KMS-11 (cell line): Measurements from ENCODE around the gene PQBP1.

Experiments
- H2AFZ ChIP-seq: fragments of 200-600 bp; sonication (generic); 2 replicates; pipeline ENCODE4 v1.6.1; 2016; ENCODE audit warnings: antibody characterized with exemption, mixed run types, low read depth
- H3K27ac ChIP-seq: fragments of 200-600 bp; sonication (generic); 2 replicates; pipeline ENCODE4 v1.6.1; 2016; ENCODE audit warnings: mild to moderate bottlenecking, mixed run types
- H3K27me3 ChIP-seq: fragments of 200-600 bp; sonication (generic); 2 replicates; pipeline ENCODE4 v1.6.1; 2017; ENCODE audit warnings: mild to moderate bottlenecking, low read depth, mixed run types, moderate library complexity; ENCODE audit not compliant: insufficient read depth
- H3K36me3 ChIP-seq: fragments of 200-600 bp; sonication (generic); 2 replicates; pipeline ENCODE4 v1.6.1; 2017; ENCODE audit warnings: mild to moderate bottlenecking, mixed run types; ENCODE audit not compliant: insufficient read depth
- H3K4me1 ChIP-seq: fragments of 200-600 bp; sonication (generic); 2 replicates; pipeline ENCODE4 v1.6.1; 2016; ENCODE audit warnings: mild to moderate bottlenecking, low read depth, mixed run types; ENCODE audit not compliant: poor library complexity, severe bottlenecking
- H3K4me2 ChIP-seq: fragments of 200-600 bp; sonication (generic); 2 replicates; pipeline ENCODE4 v1.7.0; 2016; ENCODE audit warnings: mild to moderate bottlenecking, mixed run types
- H3K4me3 ChIP-seq: fragments of 200-600 bp; sonication (generic); IDR thresholded peaks from 2 replicates; pipeline ENCODE4 v1.6.1; 2017; ENCODE audit warnings: low read depth, low read length, mixed read lengths; ENCODE audit not compliant: insufficient read depth
- H3K79me2 ChIP-seq: fragments of 200-600 bp; sonication (generic); 2 replicates; pipeline ENCODE4 v1.6.1; 2016; ENCODE audit warnings: low read depth, mixed run types; ENCODE audit not compliant: insufficient read depth
- H3K9ac ChIP-seq: fragments of 200-600 bp; sonication (generic); 2 replicates; pipeline ENCODE4 v1.6.1; 2016; ENCODE audit warnings: mild to moderate bottlenecking, mixed run types
- H4K20me1 ChIP-seq: fragments of 200-600 bp; sonication (generic); 2 replicates; pipeline ENCODE4 v1.6.1; 2016; ENCODE audit warnings: mild to moderate bottlenecking, mixed run types; ENCODE audit not compliant: insufficient read depth
- TF ChIP-seq, protein P1 (sequence below): fragments of 200-600 bp; sonication (generic); conservative IDR thresholded peaks from 2 replicates; pipeline ENCODE4 v1.6.1; 2017; ENCODE audit warnings: low read depth, mild to moderate bottlenecking, antibody characterized with exemption, low read length, moderate library complexity, mixed read lengths

The PQBP1 gene

DNA sequence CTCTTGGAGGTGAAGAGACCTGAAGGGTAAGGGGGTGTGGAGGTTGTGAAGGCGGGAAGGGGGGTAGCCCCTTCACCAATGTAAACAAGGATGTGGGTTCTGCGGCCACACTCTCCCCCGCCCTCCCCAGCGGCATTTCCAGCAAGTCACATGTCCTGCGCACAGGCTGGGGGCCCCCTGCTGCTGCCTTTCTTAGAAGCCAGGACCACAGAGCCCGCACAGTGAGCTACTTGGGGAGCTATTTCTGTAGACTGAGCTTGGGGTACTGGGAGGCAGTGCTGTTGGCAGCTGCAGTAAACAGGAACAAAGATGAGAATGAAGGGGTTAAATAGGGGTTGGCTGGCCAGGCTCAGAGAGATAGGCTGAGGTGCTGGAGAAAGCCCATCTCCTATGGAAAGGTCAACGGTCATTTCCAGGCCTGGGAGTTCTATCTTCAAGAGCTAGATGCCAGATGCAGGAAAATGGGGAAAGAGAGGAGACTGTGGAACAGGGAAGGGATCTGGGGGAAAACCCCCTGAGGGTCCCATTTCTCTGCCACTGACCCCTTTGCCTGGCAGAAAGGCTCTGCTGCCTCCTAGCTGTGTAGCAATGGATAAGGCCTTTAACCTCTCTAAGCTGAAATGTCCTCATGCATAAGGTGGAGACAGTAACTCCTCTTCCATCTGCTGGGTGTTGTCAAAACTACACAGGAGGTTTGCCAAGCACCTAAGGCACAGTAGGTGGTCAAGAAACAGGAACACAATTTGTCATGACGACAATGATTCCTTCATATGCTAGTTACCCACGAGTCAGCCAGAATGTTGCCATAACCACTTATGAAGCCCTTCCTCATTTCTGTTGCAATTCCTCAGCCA is 39.6 kb downstream of the PQBP1 start:
- H3K4me3 ChIP-seq: no peak overlapping the region
- H2AFZ ChIP-seq: no peak overlapping the region
- H3K79me2 ChIP-seq: peaks cover 12% of the 10 kb centered on the region; the same call in 1 of the 2 replicates
- H3K36me3 ChIP-seq: no peaks in the 10 kb centered on the region
- H3K4me2 ChIP-seq: peak overlapping the region; percentile 100
- no peaks in the 10 kb centered on the region for H4K20me1 ChIP-seq
- H3K27ac ChIP-seq: peak overlapping the region; percentile 98
- TF ChIP-seq, protein P1, sequence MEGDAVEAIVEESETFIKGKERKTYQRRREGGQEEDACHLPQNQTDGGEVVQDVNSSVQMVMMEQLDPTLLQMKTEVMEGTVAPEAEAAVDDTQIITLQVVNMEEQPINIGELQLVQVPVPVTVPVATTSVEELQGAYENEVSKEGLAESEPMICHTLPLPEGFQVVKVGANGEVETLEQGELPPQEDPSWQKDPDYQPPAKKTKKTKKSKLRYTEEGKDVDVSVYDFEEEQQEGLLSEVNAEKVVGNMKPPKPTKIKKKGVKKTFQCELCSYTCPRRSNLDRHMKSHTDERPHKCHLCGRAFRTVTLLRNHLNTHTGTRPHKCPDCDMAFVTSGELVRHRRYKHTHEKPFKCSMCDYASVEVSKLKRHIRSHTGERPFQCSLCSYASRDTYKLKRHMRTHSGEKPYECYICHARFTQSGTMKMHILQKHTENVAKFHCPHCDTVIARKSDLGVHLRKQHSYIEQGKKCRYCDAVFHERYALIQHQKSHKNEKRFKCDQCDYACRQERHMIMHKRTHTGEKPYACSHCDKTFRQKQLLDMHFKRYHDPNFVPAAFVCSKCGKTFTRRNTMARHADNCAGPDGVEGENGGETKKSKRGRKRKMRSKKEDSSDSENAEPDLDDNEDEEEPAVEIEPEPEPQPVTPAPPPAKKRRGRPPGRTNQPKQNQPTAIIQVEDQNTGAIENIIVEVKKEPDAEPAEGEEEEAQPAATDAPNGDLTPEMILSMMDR: peak; percentile 63
- H3K27me3 ChIP-seq: no peaks in the 10 kb centered on the region
- peak overlapping the region; percentile 70 for H3K9ac ChIP-seq
- peaks cover 90% of the 10 kb centered on the region for H3K4me1 ChIP-seq

DNA sequence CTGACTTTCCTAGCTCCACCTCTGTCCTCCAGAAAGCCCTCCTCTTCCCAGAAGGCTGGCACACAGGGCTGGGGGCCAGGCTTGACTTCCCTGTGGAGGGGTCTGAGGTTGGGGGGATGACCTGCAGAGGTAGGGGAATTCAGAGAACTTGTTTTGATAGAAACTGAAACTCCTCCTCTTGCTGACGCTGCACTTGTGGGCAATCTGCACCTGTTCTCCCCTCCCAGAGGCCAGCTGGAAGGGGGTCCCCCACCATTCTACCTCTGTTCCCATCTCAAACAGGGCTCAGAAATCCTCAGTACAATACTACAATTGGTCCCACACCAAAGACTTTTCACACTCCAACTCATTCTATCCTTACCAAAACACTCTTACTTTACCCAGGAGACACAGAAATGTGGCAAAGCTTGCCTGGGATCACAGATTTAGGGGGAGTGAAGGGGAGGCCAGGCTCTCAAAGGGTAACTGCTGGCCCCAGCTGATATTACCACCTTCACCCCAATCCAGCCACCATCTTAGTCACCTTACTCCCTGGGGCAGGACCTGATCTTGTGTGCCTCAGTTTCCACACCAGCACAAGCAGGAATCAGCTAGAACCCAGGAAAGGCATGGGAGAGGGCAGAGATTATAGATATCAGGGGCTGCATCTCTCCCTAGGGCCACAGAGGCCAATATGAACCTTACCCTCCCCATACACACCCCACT is 41.1 kb downstream of the PQBP1 start:
- peaks cover 93% of the 10 kb centered on the region for H3K4me1 ChIP-seq
- H2AFZ ChIP-seq: no peak overlapping the region
- no peaks in the 10 kb centered on the region for H4K20me1 ChIP-seq
- no peaks in the 10 kb centered on the region for H3K27me3 ChIP-seq
- H3K4me2 ChIP-seq: peak overlapping the region; percentile 100
- H3K27ac ChIP-seq: peak overlapping the region; percentile 98
- H3K79me2 ChIP-seq: peaks cover 15% of the 10 kb centered on the region; the same call in 1 of the 2 replicates
- peak overlapping the region; percentile 70 for H3K9ac ChIP-seq
- H3K36me3 ChIP-seq: no peaks in the 10 kb centered on the region
- TF ChIP-seq, protein P1: no peak
- no peak overlapping the region for H3K4me3 ChIP-seq

DNA sequence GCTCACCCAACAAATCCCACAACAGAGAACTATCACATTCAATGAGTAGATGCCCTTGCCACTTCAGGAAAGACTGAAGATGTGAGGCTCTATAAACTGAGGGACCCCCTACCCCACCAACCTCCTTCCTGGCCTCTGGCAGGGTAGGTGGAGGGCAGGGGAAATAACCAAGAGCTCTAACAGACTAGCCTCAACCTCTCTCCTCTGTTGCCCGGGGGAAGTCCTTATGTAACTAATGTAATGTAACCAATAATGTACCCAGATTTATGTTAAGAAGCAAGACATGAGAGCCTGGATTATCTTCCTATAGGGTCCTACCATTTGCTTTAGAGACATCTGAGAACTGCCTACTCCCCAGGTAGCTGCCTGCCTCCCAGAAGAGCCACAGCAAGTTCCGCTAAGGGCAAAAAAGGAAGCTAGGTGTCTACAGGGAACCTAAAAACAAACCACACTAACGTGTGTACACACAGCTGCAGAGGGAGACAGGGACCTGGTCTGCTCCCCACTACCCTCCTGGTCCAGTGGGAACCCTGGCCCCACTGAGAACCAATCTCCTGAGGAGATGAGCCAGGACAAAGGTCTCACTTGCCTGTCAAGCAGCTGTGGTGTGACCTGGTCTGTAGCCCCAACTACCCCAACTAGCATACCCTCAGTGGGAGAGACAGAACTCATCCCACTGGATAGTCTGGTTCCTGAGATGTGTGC is 41.9 kb downstream of the PQBP1 start:
- no peaks in the 10 kb centered on the region for H4K20me1 ChIP-seq
- H3K27me3 ChIP-seq: no peaks in the 10 kb centered on the region
- H3K9ac ChIP-seq: peak overlapping the region; percentile 70
- H2AFZ ChIP-seq: no peak overlapping the region
- H3K36me3 ChIP-seq: no peaks in the 10 kb centered on the region
- H3K79me2 ChIP-seq: peaks cover 23% of the 10 kb centered on the region; the same call in 1 of the 2 replicates
- H3K4me2 ChIP-seq: peak overlapping the region; percentile 100
- H3K27ac ChIP-seq: peak overlapping the region; percentile 98
- peaks cover 93% of the 10 kb centered on the region for H3K4me1 ChIP-seq
- no peak overlapping the region for H3K4me3 ChIP-seq
- TF ChIP-seq, protein P1: no peak

DNA sequence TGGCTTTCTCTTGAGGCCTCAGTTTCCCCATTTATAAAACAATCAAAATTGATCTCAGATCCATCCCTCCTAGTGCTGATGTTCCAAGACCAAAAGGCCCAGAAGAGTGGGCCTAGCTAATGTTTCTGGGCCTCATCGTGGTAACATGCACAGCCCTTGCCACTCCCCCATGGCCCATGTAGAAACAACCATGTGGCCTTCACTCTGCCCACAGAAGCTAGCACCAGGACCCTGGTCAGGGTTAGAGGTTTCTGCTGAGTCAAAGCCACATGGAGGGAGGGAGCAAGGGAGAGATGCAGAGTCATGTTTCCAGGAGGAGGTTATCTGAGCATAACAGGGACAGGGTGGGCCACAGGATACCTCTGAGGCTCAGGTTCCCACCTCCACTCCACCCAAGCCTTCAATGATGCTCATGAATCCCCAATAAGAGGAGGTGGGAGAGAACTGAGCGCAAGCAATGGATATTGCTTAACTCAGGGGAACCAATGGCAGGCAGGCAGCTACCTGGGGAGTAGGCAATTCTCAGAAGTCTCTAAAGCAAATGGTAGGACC is 42.8 kb downstream of the PQBP1 start:
- Histone ChIP-seq H2AFZ (no peak overlapping the region), H3K27ac (peak overlapping the region; percentile 98), H3K36me3 (no peaks in the 10 kb centered on the region), H4K20me1 (no peaks in the 10 kb centered on the region), H3K79me2 (peaks cover 28% of the 10 kb centered on the region; the same call in 1 of the 2 replicates), H3K9ac (peak overlapping the region; percentile 70; the same call in 1 of the 2 replicates), H3K4me2 (peak overlapping the region; percentile 100), H3K4me3 (no peak overlapping the region), H3K27me3 (no peaks in the 10 kb centered on the region), H3K4me1 (peaks cover 93% of the 10 kb centered on the region)
- TF ChIP-seq, protein P1: no peak
